ENCODE measurements around the gene LRMDA. TPM values are rescaled to one million over a fixed set of nuclear protein-coding genes. Genes with fewer than 3 reads are reported as not detected.

The LRMDA gene
- polyA plus RNA-seq, 4 donors = 19.1 to 23.0 (median 20.7) TPM

GRCh38 chr10:75685187-75685586 lies 253.8 kb downstream of the LRMDA start:
- no peak for DNase-seq (ENCODE audit: low read depth in 4 of 4, low spot score in 3 of 4)

- no peak for DNase-seq (ENCODE audit: low read depth in 4 of 4, low spot score in 3 of 4)
Observed at GRCh38 chr10:75688506-75689300, 257.3 kb downstream of the LRMDA start.

GRCh38 chr10:75693489-75693888 lies 262.1 kb downstream of the LRMDA start:
- DNase-seq (ENCODE audit: low read depth in 4 of 4, low spot score in 3 of 4) = no peak

- DNase-seq (ENCODE audit: low read depth in 4 of 4, low spot score in 3 of 4) = no peak
Observed at GRCh38 chr10:75694269-75694668, 262.8 kb downstream of the LRMDA start.

- DNase-seq (ENCODE audit: low read depth in 4 of 4, low spot score in 3 of 4) = no peak
Observed at GRCh38 chr10:75694790-75695189, 263.4 kb downstream of the LRMDA start.

GRCh38 chr10:75695994-75696393 lies 264.6 kb downstream of the LRMDA start:
- DNase-seq (ENCODE audit: low read depth in 4 of 4, low spot score in 3 of 4) = no peak

GRCh38 chr10:75696536-75696935 lies 265.1 kb downstream of the LRMDA start:
- DNase-seq (ENCODE audit: low read depth in 4 of 4, low spot score in 3 of 4) = no peak

GRCh38 chr10:75703191-75703854 lies 271.9 kb downstream of the LRMDA start:
- no peak for DNase-seq (ENCODE audit: low read depth in 4 of 4, low spot score in 3 of 4)

- no peak for DNase-seq (ENCODE audit: low read depth in 4 of 4, low spot score in 3 of 4)
Observed at GRCh38 chr10:75705426-75705825, 274.0 kb downstream of the LRMDA start.

- DNase-seq (ENCODE audit: low read depth in 4 of 4, low spot score in 3 of 4) = no peak
Observed at GRCh38 chr10:75707080-75707840, 275.8 kb downstream of the LRMDA start.

- DNase-seq (ENCODE audit: low read depth in 4 of 4, low spot score in 3 of 4) = no peak
Observed at GRCh38 chr10:75708060-75708459, 276.6 kb downstream of the LRMDA start.

- DNase-seq (ENCODE audit: low read depth in 4 of 4, low spot score in 3 of 4) = no peak
Observed at GRCh38 chr10:75709245-75709644, 277.8 kb downstream of the LRMDA start.

- DNase-seq (ENCODE audit: low read depth in 4 of 4, low spot score in 3 of 4) = no peak
Observed at GRCh38 chr10:75709811-75710210, 278.4 kb downstream of the LRMDA start.

GRCh38 chr10:75712242-75712880 lies 280.9 kb downstream of the LRMDA start:
- DNase-seq (ENCODE audit: low read depth in 4 of 4, low spot score in 3 of 4) = no peak

- DNase-seq (ENCODE audit: low read depth in 4 of 4, low spot score in 3 of 4) = no peak
Observed at GRCh38 chr10:75716506-75716905, 285.1 kb downstream of the LRMDA start.

- no peak for DNase-seq (ENCODE audit: low read depth in 4 of 4, low spot score in 3 of 4)
Observed at GRCh38 chr10:75717126-75717916, 285.9 kb downstream of the LRMDA start.

- DNase-seq (ENCODE audit: low read depth in 4 of 4, low spot score in 3 of 4) = no peak
Observed at GRCh38 chr10:75718991-75719390, 287.6 kb downstream of the LRMDA start.

- DNase-seq (ENCODE audit: low read depth in 4 of 4, low spot score in 3 of 4) = no peak
Observed at GRCh38 chr10:75720157-75720556, 288.7 kb downstream of the LRMDA start.

- no peak for DNase-seq (ENCODE audit: low read depth in 4 of 4, low spot score in 3 of 4)
Observed at GRCh38 chr10:75722020-75722419, 290.6 kb downstream of the LRMDA start.

- DNase-seq (ENCODE audit: low read depth in 4 of 4, low spot score in 3 of 4) = no peak
Observed at GRCh38 chr10:75722609-75723008, 291.2 kb downstream of the LRMDA start.
